ENCODE data around the gene SAMD11. TPM values are rescaled to one million over a fixed set of nuclear protein-coding genes. Genes with fewer than 3 reads are reported as not detected.
A peak's percentile ranks its signal among the peaks of the same experiment; 100 is the strongest.
"Not testable (repeated sequence)": the region's sequence is repeated elsewhere in the genome, so short reads cannot be mapped to it uniquely, and the experiment has no call there.

The SAMD11 gene, protein sequence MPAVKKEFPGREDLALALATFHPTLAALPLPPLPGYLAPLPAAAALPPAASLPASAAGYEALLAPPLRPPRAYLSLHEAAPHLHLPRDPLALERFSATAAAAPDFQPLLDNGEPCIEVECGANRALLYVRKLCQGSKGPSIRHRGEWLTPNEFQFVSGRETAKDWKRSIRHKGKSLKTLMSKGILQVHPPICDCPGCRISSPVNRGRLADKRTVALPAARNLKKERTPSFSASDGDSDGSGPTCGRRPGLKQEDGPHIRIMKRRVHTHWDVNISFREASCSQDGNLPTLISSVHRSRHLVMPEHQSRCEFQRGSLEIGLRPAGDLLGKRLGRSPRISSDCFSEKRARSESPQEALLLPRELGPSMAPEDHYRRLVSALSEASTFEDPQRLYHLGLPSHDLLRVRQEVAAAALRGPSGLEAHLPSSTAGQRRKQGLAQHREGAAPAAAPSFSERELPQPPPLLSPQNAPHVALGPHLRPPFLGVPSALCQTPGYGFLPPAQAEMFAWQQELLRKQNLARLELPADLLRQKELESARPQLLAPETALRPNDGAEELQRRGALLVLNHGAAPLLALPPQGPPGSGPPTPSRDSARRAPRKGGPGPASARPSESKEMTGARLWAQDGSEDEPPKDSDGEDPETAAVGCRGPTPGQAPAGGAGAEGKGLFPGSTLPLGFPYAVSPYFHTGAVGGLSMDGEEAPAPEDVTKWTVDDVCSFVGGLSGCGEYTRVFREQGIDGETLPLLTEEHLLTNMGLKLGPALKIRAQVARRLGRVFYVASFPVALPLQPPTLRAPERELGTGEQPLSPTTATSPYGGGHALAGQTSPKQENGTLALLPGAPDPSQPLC
- not detected for total RNA-seq

DNA sequence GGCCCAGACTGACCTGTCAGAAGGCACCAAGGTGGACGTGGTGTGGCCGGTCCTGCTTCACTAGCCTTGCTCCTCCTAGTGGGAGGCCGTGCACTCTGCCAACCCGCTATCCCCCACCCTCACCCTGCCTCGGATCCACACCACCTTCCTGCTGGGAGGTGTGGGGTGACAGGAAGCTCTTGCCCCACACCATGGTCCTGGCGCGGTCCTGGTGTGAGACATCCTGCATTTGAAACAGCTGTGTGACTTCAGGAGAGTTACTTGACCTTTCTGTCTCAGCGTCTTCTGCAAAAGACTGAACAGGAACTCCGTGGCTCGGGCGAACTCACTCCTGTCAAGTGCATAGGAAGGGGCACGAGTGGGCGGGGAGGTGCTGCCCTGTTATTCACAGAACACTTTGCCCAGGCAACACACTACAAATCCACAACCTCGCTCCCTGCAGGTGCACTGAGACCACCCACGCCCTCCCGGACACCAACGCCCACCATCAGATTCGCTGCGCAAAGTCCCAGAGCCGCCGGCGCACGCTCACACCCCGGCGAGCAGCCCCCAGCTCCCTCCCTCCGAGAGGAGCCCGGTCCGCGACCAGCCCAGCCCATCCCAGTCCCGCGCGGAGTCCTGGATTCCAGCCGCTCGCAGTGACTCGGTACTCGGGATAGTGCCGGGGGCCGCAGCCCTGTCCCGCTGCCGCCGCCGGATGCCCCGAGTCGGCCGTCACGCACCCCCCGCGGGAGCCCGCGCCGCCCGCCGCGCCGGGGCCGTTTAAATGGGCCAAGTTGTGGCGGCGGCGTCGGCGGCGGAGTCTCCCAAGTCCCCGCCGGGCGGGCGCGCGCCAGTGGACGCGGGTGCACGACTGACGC lies at the start of gene SAMD11:
Gene SAMD11, plus strand, starts transcription at position 793 of the 860 bp plus-strand sequence. CDS start 509 bp downstream, outside the sequence.
- no peaks in the 10 kb centered on the region for H3K9me3 Mint-ChIP-seq
- H3K4me1 Mint-ChIP-seq (ENCODE audit: low read depth in 2 of 2): peaks cover 4 to 12% of the 10 kb centered on the region in 2 donors
- H3K36me3 Mint-ChIP-seq: no peaks in the 10 kb centered on the region
- ATAC-seq (peak; percentile 37 to 70), DNase-seq (ENCODE audit: low spot score) (peak; percentile 80)
- peaks cover 13 to 27% of the 10 kb centered on the region in 2 donors for H3K27me3 Mint-ChIP-seq
- peak within 1 kb of the TSS; percentile 62 for H3K4me3 Mint-ChIP-seq
- H3K27ac Mint-ChIP-seq: no peak within 1 kb of the TSS

DNA sequence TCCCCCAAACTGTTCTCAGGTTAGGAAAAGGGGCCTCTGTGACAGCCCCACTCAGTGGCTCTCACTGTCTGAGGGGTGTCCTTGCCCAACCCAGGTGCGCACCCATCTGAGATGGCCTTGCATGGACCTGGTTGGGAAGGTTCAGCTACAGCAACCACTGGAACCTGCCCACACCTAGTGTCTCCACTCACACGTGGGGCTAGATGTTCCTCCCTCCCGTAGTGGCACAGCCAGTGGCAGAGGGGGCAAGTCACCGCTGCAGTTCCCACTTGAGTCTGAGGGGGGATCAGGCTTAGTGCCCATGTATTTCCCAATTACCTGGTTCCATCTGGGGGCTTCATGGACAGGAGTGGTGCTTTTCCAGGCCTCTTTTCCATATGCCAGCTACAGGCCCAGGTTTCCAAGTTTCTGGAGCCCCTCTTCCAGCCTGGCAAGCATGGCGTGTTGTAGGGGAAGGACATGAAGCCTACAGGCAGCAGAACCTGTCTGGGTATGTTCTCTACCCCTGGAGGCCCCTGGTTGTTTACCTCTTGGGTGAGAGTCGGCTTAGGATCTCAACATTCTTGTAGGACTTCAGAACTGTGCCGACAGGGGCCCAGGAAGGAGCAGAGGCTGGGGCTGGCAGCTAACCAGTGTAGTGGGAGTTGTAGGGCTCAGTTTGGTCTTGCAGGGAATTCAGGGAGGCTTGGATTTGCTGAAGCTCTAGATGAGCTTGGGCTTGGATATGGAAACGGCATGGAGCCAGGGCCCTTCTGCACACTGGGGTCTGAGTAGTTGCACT lies 47.1 kb upstream of the SAMD11 start:
- not testable (repeated sequence) for H3K9me3 Mint-ChIP-seq; H3K27ac Mint-ChIP-seq; H3K27me3 Mint-ChIP-seq; ATAC-seq; H3K36me3 Mint-ChIP-seq; H3K4me3 Mint-ChIP-seq; H3K4me1 Mint-ChIP-seq (ENCODE audit: low read depth in 2 of 2); DNase-seq (ENCODE audit: low spot score)

DNA sequence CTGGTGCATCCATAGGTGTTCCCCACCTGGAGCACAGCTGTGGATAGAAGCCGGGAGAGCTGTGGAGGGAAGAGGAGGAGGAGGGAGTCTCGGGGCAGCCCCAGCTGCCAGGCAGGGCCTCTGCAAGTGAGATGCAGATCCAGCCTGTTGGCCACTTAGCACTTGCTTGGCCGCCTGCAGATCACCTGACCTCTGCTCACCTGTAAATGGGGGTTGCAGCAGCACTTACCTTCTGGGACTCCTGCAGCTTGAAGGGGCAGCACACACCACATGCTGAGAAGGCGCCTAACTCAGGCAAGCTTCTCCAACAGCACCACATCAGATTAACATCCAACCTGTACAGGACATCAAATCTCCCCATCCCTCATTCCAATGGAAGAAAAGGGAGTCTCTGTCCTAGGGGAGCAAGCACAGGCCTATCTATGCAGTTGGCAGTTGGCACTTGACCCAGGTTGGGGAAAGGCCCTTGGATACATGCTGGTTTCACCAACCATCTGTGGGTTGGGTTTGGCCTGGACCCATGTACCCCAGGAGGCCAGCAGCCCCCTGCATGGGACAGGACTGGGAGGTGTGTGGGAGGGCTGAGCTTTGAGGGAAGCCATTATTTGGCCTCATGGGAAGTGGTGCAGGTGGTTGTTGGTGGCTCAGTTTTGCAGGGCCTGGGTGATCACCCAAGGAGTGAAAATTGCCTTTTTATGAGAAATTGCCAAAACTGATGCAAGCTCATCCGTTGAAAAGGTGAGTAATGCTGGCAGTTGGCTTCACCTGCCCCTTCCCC lies 46.3 kb upstream of the SAMD11 start:
- not testable (repeated sequence) for DNase-seq (ENCODE audit: low spot score); ATAC-seq; H3K9me3 Mint-ChIP-seq; H3K36me3 Mint-ChIP-seq; H3K27ac Mint-ChIP-seq; H3K4me1 Mint-ChIP-seq (ENCODE audit: low read depth in 2 of 2); H3K27me3 Mint-ChIP-seq; H3K4me3 Mint-ChIP-seq

DNA sequence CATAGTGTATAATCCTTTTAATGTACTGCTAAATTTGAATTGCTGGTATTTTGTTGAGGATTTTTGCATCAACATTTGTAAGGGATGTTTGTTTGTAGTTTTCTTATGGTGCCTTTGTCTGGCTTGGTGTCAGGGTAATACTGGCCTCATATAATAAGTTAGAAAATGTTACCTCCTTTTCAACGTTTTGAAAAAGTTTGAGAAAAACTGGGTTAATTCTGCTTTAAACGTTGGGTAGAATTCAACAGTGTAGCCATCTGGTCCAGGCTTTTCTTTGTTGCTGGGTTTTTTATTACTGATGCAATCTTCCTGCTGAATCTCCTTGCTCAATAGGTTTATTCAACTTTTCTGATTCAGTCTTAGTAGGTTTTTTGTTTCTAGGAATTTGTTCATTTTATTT lies 43.2 kb upstream of the SAMD11 start:
- H3K36me3 Mint-ChIP-seq; DNase-seq (ENCODE audit: low spot score); H3K4me3 Mint-ChIP-seq; H3K27ac Mint-ChIP-seq; H3K4me1 Mint-ChIP-seq (ENCODE audit: low read depth in 2 of 2); H3K9me3 Mint-ChIP-seq; ATAC-seq: not testable (repeated sequence)
- peaks cover 29% of the 10 kb centered on the region in 2 donors for H3K27me3 Mint-ChIP-seq

DNA sequence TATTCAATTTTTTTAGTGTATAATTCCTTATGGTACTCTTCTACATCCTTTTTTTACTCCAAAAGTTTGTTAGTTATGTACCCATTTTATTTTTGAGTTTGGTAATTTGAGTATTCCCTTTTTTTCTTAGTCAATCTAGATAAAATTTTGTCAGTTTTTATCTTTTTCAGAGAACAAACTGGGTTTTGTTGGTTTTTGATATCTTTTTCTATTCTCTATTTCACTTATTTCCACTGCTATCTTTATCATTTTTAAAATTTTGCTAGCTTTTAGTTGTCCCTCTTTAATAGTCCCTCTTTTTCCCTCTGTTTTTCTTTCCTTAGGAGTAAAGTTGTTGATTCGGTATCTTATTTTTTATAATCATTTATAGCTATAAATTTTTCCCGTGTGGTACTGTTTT lies 42.8 kb upstream of the SAMD11 start:
- H3K4me3 Mint-ChIP-seq; ATAC-seq; H3K27ac Mint-ChIP-seq; DNase-seq (ENCODE audit: low spot score); H3K36me3 Mint-ChIP-seq; H3K4me1 Mint-ChIP-seq (ENCODE audit: low read depth in 2 of 2); H3K9me3 Mint-ChIP-seq: not testable (repeated sequence)
- H3K27me3 Mint-ChIP-seq: peaks cover 33% of the 10 kb centered on the region in 2 donors

DNA sequence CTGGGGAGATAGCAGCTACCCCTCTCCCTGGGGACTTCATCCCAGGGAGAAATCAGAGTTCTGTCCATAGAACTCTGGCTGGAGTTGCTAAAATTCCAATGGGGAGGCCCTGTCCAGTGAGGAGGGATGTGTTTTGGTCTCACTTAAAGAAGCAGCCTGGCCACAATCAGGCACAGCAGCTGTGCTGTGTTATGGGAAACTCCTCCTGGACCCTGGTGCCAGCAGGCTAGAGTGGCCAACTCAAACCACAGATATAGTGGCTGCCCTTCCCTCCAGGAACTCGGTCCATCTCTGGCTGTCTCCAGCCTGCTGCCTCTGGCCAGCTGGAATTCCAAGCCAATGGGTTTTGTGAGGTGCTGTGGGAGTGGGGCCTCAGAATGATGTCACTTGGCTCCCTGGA lies 37.4 kb upstream of the SAMD11 start:
- Mint-ChIP-seq H3K36me3 (no peaks in the 10 kb centered on the region), H3K4me3 (no peak overlapping the region)

DNA sequence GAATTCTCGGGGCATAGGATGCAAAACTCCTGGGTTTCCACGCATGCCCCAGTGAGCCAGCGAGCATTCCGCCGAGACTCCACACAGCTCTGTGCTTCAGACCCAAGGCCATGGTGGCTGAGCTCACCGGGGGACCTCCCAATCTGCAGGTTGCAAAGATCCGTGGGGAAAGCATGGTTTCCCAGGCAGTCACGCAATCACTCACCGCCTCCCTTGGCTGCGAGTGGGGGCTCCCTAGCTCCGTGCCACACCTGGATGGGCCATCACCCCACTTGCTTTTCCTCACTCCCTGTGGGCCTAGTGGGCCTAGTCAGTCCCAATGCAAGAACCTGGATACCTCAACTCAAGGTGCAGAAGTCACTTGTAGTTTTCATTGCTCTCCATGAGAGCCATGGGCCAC lies 37.0 kb upstream of the SAMD11 start:
- no peak for DNase-seq (ENCODE audit: low spot score)
- ATAC-seq: no peak
- peaks cover 42 to 50% of the 10 kb centered on the region in 2 donors for H3K27me3 Mint-ChIP-seq
- no peaks in the 10 kb centered on the region for H3K9me3 Mint-ChIP-seq
- H3K27ac Mint-ChIP-seq: no peak overlapping the region
- H3K36me3 Mint-ChIP-seq: no peaks in the 10 kb centered on the region
- no peaks in the 10 kb centered on the region for H3K4me1 Mint-ChIP-seq (ENCODE audit: low read depth in 2 of 2)
- H3K4me3 Mint-ChIP-seq: no peak overlapping the region

More for the DNA sequence above, 37.4 kb upstream of the SAMD11 start:
- Mint-ChIP-seq H3K27ac (no peak overlapping the region), H3K9me3 (no peaks in the 10 kb centered on the region), H3K4me1 (ENCODE audit: low read depth in 2 of 2) (no peaks in the 10 kb centered on the region), H3K27me3 (peaks cover 42 to 50% of the 10 kb centered on the region in 2 donors)
- DNase-seq (ENCODE audit: low spot score): no peak
- no peak for ATAC-seq

DNA sequence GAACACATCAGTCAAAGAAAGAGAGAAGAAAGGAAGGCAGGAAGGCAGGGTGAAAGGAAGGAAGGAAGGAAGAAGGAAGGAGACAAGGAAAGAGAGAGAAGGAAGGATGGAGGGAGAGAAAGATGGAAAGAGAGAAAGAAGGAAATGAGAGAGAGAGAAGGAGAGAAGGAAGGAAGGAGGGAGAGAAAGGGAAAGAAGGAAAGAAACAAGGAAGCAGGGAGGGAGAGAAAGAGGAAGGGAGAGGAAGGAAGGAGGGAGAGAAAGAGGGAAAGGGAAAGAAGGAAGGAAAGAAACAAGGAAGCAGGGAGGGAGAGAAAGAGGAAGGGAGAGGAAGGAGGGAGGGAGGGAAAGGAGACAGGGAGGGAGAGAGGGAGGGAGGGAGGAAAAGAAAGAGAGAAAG lies 35.4 kb upstream of the SAMD11 start:
- Mint-ChIP-seq H3K9me3 (no peaks in the 10 kb centered on the region), H3K4me3 (no peak overlapping the region), H3K36me3 (no peaks in the 10 kb centered on the region), H3K27ac (no peak overlapping the region), H3K27me3 (peaks cover 32 to 43% of the 10 kb centered on the region in 2 donors), H3K4me1 (ENCODE audit: low read depth in 2 of 2) (no peaks in the 10 kb centered on the region)
- ATAC-seq (no peak), DNase-seq (ENCODE audit: low spot score) (no peak)

DNA sequence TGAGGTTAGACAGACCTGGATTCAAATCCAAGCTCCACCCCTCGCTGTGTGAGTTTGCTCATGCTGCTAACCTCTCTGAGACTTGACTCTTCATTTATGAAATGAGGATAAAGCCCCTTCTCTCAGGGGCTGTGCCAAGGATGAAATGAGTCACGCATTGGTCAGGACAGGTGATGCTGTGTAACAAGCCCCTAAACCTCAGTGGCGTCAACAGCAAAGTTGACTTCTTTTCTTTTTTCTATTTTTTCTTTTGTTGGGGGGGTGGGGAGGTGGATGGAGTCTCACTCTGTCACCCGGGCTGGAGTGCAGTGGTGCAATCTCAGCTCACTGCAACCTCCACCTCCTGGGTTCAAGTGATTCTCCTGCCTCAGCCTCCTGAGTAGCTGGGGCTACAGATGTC lies 33.9 kb upstream of the SAMD11 start:
- peaks cover 20 to 28% of the 10 kb centered on the region in 2 donors for H3K27me3 Mint-ChIP-seq
- not testable (repeated sequence) for H3K27ac Mint-ChIP-seq; DNase-seq (ENCODE audit: low spot score); H3K4me3 Mint-ChIP-seq; H3K36me3 Mint-ChIP-seq; H3K9me3 Mint-ChIP-seq; ATAC-seq; H3K4me1 Mint-ChIP-seq (ENCODE audit: low read depth in 2 of 2)

DNA sequence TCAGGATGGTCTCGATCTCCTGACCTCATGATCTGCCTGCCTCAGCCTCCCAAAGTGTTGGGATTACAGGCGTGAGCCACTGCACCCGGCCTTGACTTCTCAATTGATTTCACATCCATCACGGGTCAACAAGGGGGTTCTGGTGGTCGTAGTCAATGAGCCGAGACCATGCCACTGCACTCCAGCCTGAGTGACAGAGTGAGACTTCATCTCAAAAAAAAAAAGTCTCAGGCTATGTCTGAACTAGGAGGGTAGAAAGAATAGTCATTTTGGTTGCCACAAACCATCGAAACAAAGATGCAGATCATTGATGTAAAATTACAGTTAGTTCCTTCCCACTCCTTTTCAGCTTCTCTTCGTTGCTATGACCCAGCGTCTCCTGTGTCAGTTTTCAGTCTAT lies 33.5 kb upstream of the SAMD11 start:
- DNase-seq (ENCODE audit: low spot score); ATAC-seq; H3K36me3 Mint-ChIP-seq; H3K4me1 Mint-ChIP-seq (ENCODE audit: low read depth in 2 of 2); H3K27ac Mint-ChIP-seq; H3K9me3 Mint-ChIP-seq; H3K4me3 Mint-ChIP-seq: not testable (repeated sequence)
- H3K27me3 Mint-ChIP-seq: peaks cover 16 to 24% of the 10 kb centered on the region in 2 donors

DNA sequence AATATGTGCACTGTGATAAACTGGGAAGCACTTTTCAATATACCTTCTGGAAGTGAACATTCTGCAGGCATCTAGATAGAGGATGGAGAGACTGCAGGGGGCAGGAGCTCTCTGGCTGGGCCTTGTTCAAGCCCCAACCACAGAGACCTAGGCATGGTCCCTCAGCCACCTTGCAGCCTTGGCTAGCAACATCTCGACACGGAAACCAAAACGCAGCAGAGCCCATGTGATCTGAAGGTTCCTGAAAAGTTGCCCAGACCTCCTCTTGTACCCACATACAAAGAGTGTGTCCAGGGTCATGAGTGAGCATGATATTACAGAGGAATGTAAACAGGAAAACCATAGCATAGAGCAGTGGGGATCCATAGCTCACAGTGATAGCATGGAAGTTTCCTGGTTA lies 33.1 kb upstream of the SAMD11 start:
- Mint-ChIP-seq H3K36me3 (no peaks in the 10 kb centered on the region), H3K4me1 (ENCODE audit: low read depth in 2 of 2) (no peaks in the 10 kb centered on the region), H3K4me3 (no peak overlapping the region)

DNA sequence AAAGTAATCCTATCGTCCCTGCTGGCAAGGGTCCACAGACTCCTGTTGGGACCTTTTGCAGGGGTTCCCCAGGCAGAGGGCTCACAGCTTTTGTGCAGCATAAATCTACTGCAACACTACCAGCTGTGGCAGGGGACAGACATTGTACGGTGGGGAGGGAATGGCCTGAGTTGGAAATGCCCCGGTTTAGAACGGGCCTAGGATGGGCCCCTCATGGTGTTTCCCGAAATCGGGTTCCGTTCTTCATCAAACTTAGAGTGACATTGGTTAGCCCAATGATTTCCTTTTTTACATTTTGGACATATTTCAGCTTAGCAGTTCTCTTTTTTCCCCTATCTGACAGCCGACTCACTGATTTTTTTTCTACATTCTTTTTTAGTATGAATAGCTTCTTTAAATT lies 26.5 kb upstream of the SAMD11 start:
- H3K27me3 Mint-ChIP-seq: peaks cover 30 to 31% of the 10 kb centered on the region in 2 donors
- peaks cover 9 to 11% of the 10 kb centered on the region in 2 donors for H3K4me1 Mint-ChIP-seq (ENCODE audit: low read depth in 2 of 2)
- DNase-seq (ENCODE audit: low spot score): no peak
- no peak overlapping the region for H3K4me3 Mint-ChIP-seq
- no peaks in the 10 kb centered on the region for H3K36me3 Mint-ChIP-seq
- ATAC-seq: no peak
- no peak overlapping the region for H3K27ac Mint-ChIP-seq
- no peaks in the 10 kb centered on the region for H3K9me3 Mint-ChIP-seq

More for the DNA sequence above, 33.1 kb upstream of the SAMD11 start:
- no peak overlapping the region for H3K27ac Mint-ChIP-seq
- DNase-seq (ENCODE audit: low spot score) (no peak), ATAC-seq (no peak)
- no peaks in the 10 kb centered on the region for H3K9me3 Mint-ChIP-seq
- H3K27me3 Mint-ChIP-seq: peaks cover 17 to 24% of the 10 kb centered on the region in 2 donors

Measured in natural killer cell treated with Interleukin-12 subunit alpha and Interleukin-12 subunit beta and Interleukin-15 and Interleukin-18, amount 100 ng/mL, for 72 hours (primary cell).